HG03521 (cell line): Measurements from ENCODE around the gene TSPAN19.

Source experiments
- ATAC-seq: cut with Tn5 transposase; IDR thresholded peaks from one replicate; pipeline ENCODE4 v1.9.1; 2021; ENCODE audit warnings: mild to moderate bottlenecking, moderate library complexity; ENCODE audit not compliant: unreplicated experiment

The TSPAN19 gene

DNA sequence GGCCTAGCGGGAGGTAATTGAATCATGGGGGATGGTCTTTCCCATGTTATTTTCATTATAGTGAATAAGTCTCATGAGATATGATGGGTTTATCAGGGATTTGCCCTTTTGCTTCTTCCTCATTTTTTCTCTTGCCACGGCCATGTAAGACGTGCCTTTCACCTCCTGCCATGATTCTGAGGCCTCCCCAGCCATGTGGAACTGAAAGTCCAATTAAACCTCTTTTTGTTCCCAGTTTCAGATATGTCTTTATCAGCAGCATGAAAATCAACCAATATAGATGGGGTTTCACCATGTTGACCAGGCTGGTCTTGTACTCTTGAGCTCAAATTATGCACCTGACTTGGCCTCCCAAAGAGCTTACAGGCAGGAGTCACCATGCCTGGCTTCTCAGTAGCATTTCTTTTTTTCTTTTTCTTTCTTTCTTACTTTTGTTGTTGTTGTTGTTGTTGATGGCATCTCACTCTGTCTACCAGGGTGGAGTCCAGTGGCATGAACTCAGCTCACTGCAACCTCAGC is 33.2 kb downstream of the TSPAN19 start:
- ATAC-seq = no peak

DNA sequence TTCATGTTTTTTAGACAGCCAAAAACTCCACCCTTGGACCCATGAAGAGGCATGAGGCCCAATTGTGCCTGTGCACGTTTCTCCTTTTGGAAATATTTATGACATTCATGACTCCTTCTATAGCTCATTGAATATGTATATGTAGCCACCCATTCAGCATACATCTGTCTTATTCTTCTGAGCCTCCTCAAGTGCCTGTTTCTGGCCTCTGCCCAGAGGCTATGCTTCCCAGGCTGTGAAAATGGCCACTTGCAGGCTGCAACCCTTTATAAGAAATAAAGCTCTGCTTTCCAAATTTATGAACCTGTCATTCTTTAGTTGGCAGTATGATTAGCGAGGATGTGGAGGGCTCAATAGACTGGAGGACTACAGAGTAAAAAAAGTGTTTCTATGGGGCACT is 35.3 kb downstream of the TSPAN19 start:
- no peak for ATAC-seq

DNA sequence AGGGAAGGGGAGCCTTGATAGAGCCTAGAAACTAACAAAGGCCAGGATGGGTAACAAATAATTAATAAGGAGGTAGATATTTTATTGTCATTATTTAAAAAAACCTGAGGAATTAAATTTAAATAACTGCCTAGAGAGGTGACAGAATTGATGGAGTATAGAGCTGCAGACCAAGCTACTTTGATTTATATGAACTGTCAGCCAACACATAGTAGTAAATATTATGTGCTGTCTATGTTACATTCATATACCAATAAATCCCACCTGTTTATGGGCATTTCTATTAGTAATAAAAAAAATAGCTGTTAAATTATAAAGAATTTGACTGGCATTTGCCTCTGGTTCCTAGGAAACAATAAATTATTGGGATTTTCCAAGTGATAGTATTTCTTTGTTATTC is 37.7 kb downstream of the TSPAN19 start:
- ATAC-seq = no peak

DNA sequence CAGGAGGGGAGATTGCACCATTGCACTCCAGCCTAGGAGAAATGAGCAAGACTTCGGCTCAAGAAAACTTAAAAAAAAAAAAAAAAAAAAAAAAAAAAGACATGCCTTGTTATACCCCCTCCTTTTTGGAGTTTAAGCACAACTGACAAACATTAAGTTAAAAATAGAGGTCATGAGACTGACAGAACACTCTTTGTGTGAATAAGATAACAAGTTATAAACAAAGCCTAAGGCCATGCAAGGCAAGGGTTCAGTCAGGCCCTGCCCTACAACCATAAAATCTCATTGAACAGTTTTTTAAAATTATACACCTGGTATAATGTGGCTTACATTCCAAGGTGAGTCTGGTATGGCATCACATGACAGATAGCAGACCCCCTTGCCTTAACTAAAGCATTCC is 39.3 kb downstream of the TSPAN19 start:
- ATAC-seq = no peak

DNA sequence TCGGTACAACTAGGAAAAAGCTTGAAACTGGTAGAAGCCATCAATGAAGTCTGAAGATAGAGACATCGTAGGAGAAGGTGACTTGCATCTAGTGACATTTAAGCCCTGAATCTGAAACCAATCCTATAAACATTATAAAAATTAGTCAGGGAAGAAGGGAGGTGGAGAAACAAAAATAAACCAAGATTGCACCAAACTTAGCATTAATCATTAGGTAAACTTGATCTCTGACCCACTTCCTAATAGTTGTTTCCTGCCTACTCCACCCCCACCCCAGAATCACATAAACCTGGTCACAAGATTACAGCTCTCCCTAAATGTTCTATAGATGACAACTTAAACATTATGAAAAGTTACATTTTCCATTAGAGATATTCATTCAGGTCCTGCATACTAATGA is 40.4 kb downstream of the TSPAN19 start:
- no peak for ATAC-seq

DNA sequence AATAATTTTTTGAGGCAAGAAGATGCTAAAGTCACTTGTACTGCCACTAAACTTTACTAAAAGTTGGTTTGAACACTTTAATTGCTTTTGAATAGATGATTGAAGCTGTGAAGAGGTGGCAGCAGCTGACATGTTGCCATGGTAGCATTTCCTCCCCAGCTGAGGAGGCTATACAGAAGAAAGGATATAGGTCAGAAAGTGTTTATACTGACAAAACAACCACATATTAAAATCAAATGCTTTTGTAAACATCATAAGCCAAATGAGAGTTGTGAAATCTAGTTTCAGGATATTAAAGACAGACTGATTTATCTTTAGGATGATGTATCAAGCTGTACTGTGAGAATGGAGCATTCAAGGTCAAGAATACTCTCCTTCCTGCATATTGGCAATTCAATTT is 41.7 kb downstream of the TSPAN19 start:
- ATAC-seq = no peak

DNA sequence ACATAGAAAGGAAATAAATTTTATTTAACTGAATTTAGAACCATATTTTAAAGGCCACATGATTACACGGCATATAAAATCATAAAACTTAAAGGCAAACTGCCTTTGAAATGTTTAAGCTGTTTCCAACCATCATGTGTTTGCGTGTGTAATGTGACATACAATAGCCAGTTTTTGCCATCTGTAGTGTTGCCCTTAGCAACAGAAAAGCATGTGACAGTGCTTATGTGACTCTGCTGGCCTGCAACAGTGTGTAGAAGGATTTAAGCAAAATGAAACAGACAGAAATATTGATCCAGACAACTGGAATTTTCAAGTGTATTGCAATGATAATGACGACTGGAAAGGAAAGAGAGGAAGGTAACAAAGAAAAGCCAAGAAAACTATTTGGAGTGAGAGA is 49.5 kb downstream of the TSPAN19 start:
- ATAC-seq = no peak

DNA sequence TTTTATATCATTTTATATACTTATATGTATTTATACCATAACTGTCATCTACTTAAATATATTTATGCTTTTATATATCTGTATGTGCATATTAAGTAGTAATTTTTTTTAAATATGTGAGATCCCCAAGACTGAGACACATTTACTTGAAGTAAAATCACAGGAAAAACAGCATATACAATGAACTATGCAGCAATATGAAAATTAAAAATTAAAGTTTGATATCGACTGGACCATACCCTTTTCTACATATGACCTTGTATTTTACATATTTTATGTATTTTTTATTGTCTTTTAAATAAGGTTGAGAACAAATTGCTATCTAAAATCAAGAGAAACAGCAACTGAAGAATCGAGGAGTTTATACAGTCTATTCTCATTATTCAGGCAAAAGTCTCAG is 50.0 kb downstream of the TSPAN19 start:
- no peak for ATAC-seq

DNA sequence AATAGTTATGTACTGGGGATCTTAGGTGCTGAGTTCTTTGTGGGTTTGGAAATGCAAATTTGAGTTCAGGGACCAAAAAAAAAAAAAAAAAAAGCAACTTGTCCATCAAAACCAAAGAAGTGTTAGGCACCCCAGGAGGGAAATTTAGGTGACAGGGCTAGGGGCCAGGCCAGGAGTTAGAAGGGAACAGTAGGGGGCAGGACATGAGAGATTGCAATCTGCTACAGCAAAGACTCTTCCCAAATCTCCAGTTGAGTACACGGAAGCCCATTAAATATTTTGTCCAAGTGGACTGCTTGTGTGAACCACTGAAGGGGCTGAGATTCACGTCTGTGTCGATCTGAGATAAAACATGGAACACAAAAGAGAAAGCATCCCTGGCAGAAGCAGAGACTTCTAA is 52.8 kb downstream of the TSPAN19 start:
- ATAC-seq = no peak

DNA sequence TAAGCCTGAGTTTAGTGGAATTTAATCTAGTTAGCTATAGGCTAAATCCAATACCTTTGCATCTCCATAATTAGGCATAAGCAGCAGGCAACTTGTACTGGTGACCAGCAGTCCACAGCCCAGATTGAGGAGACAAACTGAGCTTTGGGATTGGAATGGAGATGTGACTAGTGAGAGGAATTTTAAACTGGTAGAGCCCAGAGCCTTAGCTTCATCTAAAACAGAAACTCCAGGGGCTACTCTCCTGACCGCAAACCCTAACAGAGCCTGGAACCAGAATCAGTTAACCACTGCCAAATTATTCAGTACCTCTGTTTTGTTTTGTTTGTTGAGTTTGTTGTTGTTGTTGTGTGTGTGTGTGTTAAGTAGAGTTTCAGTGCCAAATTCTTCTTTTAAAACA is 53.2 kb downstream of the TSPAN19 start:
- no peak for ATAC-seq

DNA sequence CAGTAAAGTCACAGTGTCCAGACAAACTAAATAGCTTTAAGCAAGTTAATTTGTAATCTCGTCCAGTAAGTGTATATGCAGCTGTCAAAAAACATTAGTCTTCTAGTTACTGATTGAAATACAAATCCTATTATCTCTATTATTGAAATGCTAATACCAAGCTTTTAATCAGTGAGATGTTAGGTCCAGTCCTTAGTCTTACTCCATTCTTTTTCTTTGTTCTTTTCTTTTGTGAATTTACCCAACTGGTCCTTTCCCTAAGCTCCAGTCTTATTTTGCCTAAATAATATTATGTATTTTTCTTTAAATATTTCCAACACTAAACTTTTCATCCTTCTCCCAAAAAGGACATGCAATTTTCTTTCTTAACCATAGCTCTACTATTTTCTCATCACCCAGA is 57.2 kb downstream of the TSPAN19 start:
- no peak for ATAC-seq

DNA sequence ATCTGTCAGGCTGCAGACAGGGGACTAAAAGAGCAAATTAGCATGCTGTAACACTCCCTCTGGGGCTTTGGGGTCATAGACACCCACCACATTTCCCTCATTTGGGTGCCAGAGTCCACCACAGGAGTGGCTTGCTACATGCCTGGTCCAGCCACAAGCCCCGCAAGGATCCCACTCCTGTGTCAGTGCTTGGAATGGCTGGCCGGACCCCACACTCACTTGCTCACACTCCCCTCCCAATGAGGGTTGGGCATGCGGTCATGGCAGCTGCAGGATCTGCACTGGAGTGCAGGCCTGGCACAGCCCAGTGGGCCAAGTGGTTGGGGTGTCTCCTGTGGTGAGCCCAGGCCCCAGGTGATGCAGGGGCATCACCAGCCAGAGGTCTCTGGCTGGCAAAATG is 59.9 kb downstream of the TSPAN19 start:
- ATAC-seq = no peak

DNA sequence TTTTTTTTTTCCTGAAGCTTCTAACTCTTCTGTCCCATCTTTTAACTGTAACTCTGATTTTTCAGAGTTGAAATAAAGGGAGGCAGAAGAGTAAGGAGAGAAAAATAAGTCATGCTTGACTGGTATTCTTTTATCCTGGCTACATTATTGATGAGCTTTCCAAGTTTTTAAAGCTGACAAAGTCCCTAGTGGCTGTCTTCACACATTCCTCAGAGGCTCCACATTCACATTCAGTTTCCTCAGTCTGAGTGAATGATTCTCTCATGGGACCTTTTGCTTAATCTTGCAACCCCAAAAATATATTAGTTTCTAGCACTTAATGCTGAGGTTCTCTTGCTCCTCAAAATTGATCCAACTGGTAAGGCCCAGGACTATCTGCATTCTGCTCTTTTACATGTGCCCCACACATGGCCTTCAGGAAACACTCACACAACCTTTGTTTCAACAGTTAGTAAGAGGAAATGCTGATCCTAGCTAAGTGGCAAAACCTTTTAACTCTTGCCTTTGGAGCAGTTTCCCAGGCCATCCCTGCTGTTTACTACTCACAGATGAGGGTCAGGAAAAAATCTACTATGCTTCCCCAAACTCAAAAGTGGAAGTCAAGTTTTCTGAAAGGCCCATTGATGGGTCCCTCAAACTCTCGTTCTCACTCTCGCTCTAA is 61.8 kb downstream of the TSPAN19 start:
- no peak for ATAC-seq

DNA sequence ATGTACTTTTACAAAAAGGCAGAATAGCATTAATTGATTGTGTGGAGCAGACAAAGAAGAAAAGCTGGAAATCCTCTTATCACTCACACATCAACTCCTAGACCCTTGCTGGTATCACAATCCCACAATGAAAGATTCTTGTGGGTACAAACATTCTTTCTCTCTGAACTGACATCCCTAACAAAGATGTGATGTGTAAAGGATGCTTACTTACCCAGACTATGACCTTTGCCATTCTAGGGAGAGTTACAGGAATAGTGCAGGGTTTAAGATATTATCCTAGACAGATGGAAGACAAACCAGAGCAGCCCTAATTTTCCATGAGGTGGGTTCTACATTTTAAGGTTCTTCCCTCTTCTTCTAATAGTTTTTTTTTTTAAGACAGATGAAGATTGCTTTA is 63.1 kb downstream of the TSPAN19 start:
- no peak for ATAC-seq

DNA sequence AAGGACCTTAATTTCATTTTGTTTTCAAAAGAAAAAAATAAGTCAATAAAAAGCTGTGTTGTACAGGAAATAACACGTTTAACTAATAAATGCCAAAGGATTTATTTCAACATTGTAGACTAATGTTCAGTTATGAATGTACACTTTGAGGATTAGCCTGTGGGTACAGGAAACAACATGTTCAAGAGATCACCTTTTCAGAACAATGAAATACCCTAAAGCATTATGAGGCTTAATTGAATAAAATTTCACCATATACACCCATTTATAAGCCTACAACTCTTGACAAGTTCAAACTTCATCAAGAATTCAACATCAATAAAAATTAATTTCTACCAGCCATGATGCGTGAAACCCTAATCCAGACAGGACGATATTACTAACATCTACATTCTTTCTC is 66.9 kb downstream of the TSPAN19 start:
- ATAC-seq = no peak
